Regular cardiac myocyte (primary cell): ENCODE data around the gene ACTR2. TPM values are rescaled to one million over a fixed set of nuclear protein-coding genes. Genes with fewer than 3 reads are reported as not detected.

Experiments used
- total RNA-seq: library from RNA; depleted of rRNA; stranded (reverse); fragments of >200 nt; gene quantifications from 2 replicates; pipeline ENCODE4 v1.2.3, GENCODE V29; 2014

ACTR2 gene
- total RNA-seq: 77.5 and 222 TPM in 2 replicates

DNA sequence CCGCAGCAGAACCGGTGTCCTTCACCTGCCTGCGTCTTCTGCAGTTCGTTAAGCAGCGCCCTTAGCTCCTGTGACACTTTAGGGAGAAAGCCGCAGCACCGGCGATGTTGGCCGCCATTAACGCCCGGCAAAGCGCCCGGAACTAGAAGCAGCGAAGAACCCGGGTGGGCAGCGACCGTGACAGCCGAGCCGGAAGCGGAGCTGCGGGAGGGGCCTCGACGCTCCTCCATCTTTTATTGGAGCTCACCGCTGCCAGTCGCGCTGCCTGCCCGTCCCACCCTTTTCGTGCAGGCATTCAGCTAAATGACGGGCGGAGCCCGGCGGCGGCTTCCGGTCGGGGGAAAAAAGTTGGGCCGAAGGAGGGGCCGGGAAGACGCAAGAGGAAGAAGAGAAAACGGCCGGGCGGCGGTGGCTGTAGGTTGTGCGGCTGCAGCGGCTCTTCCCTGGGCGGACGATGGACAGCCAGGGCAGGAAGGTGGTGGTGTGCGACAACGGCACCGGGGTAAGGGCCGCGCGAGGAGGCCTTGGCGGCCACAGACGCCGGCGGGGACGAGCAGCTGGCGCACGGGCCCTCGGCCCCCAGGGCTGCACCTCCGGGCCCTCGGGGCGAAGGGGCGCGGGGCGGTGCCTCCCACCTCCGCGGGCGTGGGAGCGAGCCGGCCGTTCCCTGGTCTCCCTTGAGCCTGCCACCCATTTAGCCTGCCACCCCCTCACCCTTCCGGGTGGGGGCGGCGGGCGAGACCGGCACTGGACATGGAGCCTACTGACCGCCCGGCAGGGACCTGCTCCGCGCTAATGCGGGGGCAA, at the start of gene ACTR2:
TSS of gene ACTR2 (plus strand) at position 376 of the 807 bp plus-strand sequence. CDS start at position 455, 79 bp downstream.

Other genes starting within 250 kb of the ACTR2 start
- 9.2 and 14.4 TPM in 2 replicates for gene SLC1A4, start 238.4 kb upstream of the ACTR2 start, total RNA-seq
- gene CEP68, start 171.4 kb upstream of the ACTR2 start, total RNA-seq: 4.8 and 5.8 TPM in 2 replicates
- gene RAB1A, start 97.7 kb upstream of the ACTR2 start, total RNA-seq: 95.3 and 123 TPM in 2 replicates
- 11.6 and 17.4 TPM in 2 replicates for gene SPRED2, start 204.8 kb downstream of the ACTR2 start, total RNA-seq